Gastrocnemius medialis (tissue), 4 donors: ENCODE results near the gene CHID1. TPM values are rescaled to one million over a fixed set of nuclear protein-coding genes. Genes with fewer than 3 reads are reported as not detected.

Source experiments
- ATAC-seq, 2 donors: fragments of 150-250 bp; one replicate each; pipeline ENCODE4 v1.9.1; 2016
- DNase-seq, 2 donors: peaks; one replicate each; pipeline ENCODE4 v3.0.0-alpha.2; 2019
- H3K27ac ChIP-seq, 4 donors: fragments of 200-600 bp; sonication (generic); 1 replicate in 1 of 4; 2 replicates in 3 of 4; pipeline ENCODE4 v1.5.1; 2016 to 2018; ENCODE audit warnings: mild to moderate bottlenecking in 2 of 4, moderate library complexity in 1 of 4
- H3K27me3 ChIP-seq, 3 donors: fragments of 200-600 bp; sonication (generic) in 2 of 3; 1 replicate in 1 of 3; 2 replicates in 2 of 3; pipeline versions ENCODE4 v1.5.1 to v1.6.0; 2016 to 2019; ENCODE audit warnings: mild to moderate bottlenecking in 1 of 3, moderate library complexity in 1 of 3
- H3K36me3 ChIP-seq, 2 donors: fragments of 200-600 bp; sonication (generic) in 1 of 2; one replicate each; pipeline ENCODE4 v1.5.1; 2017 to 2018
- H3K4me1 ChIP-seq, 2 donors: fragments of 200-600 bp; sonication (generic) in 1 of 2; one replicate each; pipeline ENCODE4 v1.5.1; 2016 to 2017; ENCODE audit warnings: mild to moderate bottlenecking in 2 of 2
- H3K4me3 ChIP-seq, 4 donors: fragments of 200-600 bp; sonication (generic) in 3 of 4; 1 replicate in 1 of 4; 2 replicates in 3 of 4; pipeline ENCODE4 v1.5.1; 2016 to 2019; ENCODE audit warnings: mild to moderate bottlenecking in 2 of 4
- H3K9me3 ChIP-seq, 3 donors: fragments of 200-600 bp; sonication (generic) in 2 of 3; 1 replicate in 1 of 3; 2 replicates in 2 of 3; pipeline ENCODE4 v1.5.1; 2016 to 2019
- CTCF ChIP-seq, 5 experiments: fragments of 450-650 bp in 3 of 5; fragments of 200-600 bp in 2 of 5; sonication (generic) in 2 of 5; IDR thresholded peaks in 4 of 5; conservative IDR thresholded peaks in 1 of 5; 1 replicate in 4 of 5; 2 replicates in 1 of 5; pipeline ENCODE4 v1.5.1; 2016 to 2019; ENCODE audit warnings: antibody characterized with exemption in 5 of 5, mild to moderate bottlenecking in 3 of 5, moderate library complexity in 3 of 5
- POLR2A ChIP-seq, 2 donors: fragments of 450-650 bp; IDR thresholded peaks; one replicate each; pipeline ENCODE4 v1.6.1; 2017; ENCODE audit warnings: antibody characterized with exemption in 2 of 2, mild to moderate bottlenecking in 2 of 2, moderate library complexity in 2 of 2
- in situ Hi-C, 4 donors: fragments of 200-750 bp; cut with MboI; loops; one replicate each; pipeline versions ENCODE4 v1.15.0 to v1.8.0; 2017; ENCODE audit warnings: low sequenced_read_pairs in 4 of 4
- intact Hi-C: fragments of 100-400 bp; cut with DNase I; formaldehyde crosslinking; loops from one replicate; pipeline ENCODE4 v1.15.1; 2023; ENCODE audit warnings: low total_unique reads
- total RNA-seq, 4 donors: library from RNA; depleted of rRNA; stranded (reverse); fragments of >200 nt; gene quantifications; one replicate each; pipeline versions ENCODE4 v1.1.0 to v1.2.3, GENCODE V29; 2016

Gene CHID1
- total RNA-seq, 4 donors from 2014 or later = 23.3 to 43.2 (median 33.1) TPM

DNA sequence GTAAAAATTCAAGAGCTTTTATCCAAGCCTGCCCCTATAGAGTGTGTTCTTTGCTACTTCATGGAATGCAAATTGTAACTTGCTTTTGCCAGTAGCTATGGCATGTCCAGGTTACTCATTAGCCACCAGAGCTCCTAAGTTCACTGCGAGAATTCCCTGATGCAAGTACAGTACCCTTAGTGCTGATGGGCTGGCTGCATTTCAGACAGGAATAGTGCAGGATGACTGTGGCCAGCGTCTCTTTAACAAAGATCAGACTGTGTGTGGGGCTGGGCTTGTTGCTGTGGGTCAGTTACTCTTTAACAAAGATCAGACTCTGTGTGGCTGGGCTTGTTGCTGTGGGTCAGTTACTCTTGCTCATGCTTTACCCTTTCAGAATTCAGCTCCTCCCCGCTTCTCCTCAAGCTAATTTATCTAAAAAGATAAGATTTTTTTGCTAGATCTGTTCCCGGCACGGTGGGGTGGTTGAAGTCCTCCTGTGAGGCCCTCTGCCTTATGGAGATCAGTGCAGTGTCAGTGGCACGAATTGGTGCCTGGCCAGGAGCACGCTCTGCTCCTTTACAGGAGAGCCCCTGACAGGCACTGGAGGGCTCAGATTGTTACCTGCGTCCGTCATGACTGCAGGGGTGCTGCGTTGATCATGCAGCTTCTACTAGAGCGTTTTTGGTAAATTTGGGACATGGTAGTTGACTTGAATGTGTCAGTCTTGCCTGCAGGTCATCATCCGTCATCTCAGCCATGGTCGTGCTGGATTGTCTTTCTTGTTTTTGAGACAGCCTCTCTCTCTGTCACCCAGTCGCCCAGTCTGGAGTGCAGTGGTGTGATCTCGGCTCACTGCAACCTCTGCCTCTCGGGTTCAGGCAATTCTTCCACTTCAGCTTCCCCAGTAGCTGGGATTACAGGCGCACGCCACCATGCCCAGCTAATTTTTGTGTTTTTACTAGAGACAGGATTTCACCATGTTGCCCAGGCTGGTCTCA, 42.1 kb upstream of the CHID1 start:
- intact Hi-C loops (no loop called here), in situ Hi-C loops (no loop called here)
- Histone ChIP-seq H3K27me3 (no peaks in the 10 kb centered on the region), H3K27ac (no peak overlapping the region), H3K4me1 (peaks cover 8 to 14% of the 10 kb centered on the region in 2 donors), H3K9me3 (no peaks in the 10 kb centered on the region), H3K36me3 (no peaks in the 10 kb centered on the region), H3K4me3 (no peak overlapping the region)
- DNase-seq (no peak), ATAC-seq (no peak)
- no peak for TF ChIP-seq CTCF (IDR thresholded peaks at IDR 0.05 in 4 of 5, conservative IDR thresholded peaks at IDR 0.05 in 1 of 5)
- no peak for TF ChIP-seq POLR2A (IDR thresholded peaks at IDR 0.05)

DNA sequence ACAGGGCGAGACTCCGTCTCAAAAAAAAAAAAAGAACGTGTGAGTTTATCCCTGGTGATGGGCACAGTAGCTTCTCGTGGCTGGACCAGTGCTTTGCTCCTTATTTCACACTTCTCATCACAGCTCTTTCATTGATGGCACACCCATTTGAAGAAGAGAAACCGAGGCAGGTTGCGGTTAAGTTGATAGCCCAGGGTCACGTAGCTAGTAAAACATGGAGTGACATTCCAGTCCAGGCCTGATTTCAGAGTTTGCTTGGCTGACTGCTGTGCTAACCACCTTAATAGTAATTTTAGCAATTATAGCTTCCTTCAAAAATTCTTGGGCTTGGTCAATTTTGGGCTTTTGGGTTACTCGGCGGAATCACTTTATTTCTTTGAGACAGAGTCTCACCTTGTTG, 40.9 kb upstream of the CHID1 start:
- intact Hi-C loops (no loop called here), in situ Hi-C loops (no loop called here)
- no peak for ATAC-seq
- Histone ChIP-seq H3K36me3 (peaks cover 0 to 4% of the 10 kb centered on the region in 2 donors), H3K27me3 (no peaks in the 10 kb centered on the region), H3K4me1 (peaks cover 8 to 14% of the 10 kb centered on the region in 2 donors), H3K27ac (no peak overlapping the region), H3K4me3 (no peak overlapping the region), H3K9me3 (no peaks in the 10 kb centered on the region)
- no peak for DNase-seq
- TF ChIP-seq POLR2A (IDR thresholded peaks at IDR 0.05) (no peak), CTCF (IDR thresholded peaks at IDR 0.05 in 4 of 5, conservative IDR thresholded peaks at IDR 0.05 in 1 of 5) (no peak)

- intact Hi-C loops = no loop called here
- no peak for TF ChIP-seq POLR2A (IDR thresholded peaks at IDR 0.05)
- no peak for TF ChIP-seq CTCF (IDR thresholded peaks at IDR 0.05 in 4 of 5, conservative IDR thresholded peaks at IDR 0.05 in 1 of 5)
Observed at GRCh38 chr11:947744-948143, 37.1 kb upstream of the CHID1 start.

DNA sequence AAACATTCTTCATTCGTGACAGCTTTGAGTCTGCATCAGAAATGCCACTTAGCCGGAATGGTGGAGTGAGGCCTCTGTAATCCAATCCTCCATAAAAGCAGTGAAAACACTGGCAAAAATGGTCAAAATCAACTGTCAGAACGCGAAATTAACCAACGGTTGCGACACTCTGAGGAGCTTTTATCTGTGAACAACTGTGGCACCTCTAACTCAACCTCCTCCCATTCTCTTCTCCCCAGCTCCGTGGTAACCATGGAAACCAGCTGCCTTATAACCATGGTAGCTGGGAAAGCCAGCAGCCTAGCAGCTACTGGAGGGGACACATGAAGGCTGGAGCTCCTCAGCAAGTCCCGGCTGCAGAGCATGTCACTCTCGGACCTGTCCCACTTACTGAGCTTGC, 35.4 kb upstream of the CHID1 start:
- peaks cover 0 to 4% of the 10 kb centered on the region in 2 donors for H3K36me3 ChIP-seq
- no peaks in the 10 kb centered on the region for H3K9me3 ChIP-seq
- intact Hi-C loops = no loop called here
- H3K27ac ChIP-seq = no peak overlapping the region
- DNase-seq = no peak
- TF ChIP-seq CTCF (IDR thresholded peaks at IDR 0.05 in 4 of 5, conservative IDR thresholded peaks at IDR 0.05 in 1 of 5) = no peak
- TF ChIP-seq POLR2A (IDR thresholded peaks at IDR 0.05) = no peak
- in situ Hi-C loops = no loop called here
- H3K27me3 ChIP-seq = no peaks in the 10 kb centered on the region
- ATAC-seq = no peak
- no peak overlapping the region for H3K4me3 ChIP-seq
- H3K4me1 ChIP-seq = peaks cover 7 to 16% of the 10 kb centered on the region in 2 donors

More at GRCh38 chr11:947744-948143, 37.1 kb upstream of the CHID1 start:
- peaks cover 4 to 5% of the 10 kb centered on the region in 2 donors for H3K4me1 ChIP-seq
- ATAC-seq = no peak
- in situ Hi-C loops = no loop called here
- peaks cover 0 to 4% of the 10 kb centered on the region in 2 donors for H3K36me3 ChIP-seq
- no peak for DNase-seq
- H3K9me3 ChIP-seq = no peaks in the 10 kb centered on the region
- no peak overlapping the region for H3K4me3 ChIP-seq
- H3K27me3 ChIP-seq = no peaks in the 10 kb centered on the region
- H3K27ac ChIP-seq = no peak overlapping the region
